NCI-H526 treated with DMSO at 0.1 percent for 48 hours (cell line): ENCODE data around the gene CFAP161.
"Not testable (repeated sequence)": the region's sequence is repeated elsewhere in the genome, so short reads cannot be mapped to it uniquely, and the experiment has no call there.

Experiments
- DNase-seq: peaks from one replicate; lab custom pipeline; 2025; lab: John Stamatoyannopoulos, UW

CFAP161 gene

GRCh38 chr15:81107889-81108288, 26.2 kb upstream of the CFAP161 start:
- no peak for DNase-seq

GRCh38 chr15:81108427-81108826, 25.6 kb upstream of the CFAP161 start:
- no peak for DNase-seq

GRCh38 chr15:81111018-81111417, 23.1 kb upstream of the CFAP161 start:
- DNase-seq, result no peak

- no peak for DNase-seq
Observed at GRCh38 chr15:81111510-81112470, 22.3 kb upstream of the CFAP161 start.

GRCh38 chr15:81113204-81113657, 20.8 kb upstream of the CFAP161 start:
- no peak for DNase-seq

GRCh38 chr15:81113861-81114291, 20.2 kb upstream of the CFAP161 start:
- DNase-seq, result no peak

- DNase-seq, result no peak
Observed at GRCh38 chr15:81115054-81115939, 18.8 kb upstream of the CFAP161 start.

- no peak for DNase-seq
Observed at GRCh38 chr15:81117136-81117535, 16.9 kb upstream of the CFAP161 start.

GRCh38 chr15:81117581-81117980, 16.5 kb upstream of the CFAP161 start:
- DNase-seq, result no peak

GRCh38 chr15:81118361-81118760, 15.7 kb upstream of the CFAP161 start:
- DNase-seq, result no peak

- no peak for DNase-seq
Observed at GRCh38 chr15:81120069-81120468, 14.0 kb upstream of the CFAP161 start.

GRCh38 chr15:81126892-81127291, 7.2 kb upstream of the CFAP161 start:
- peak; percentile 62 for DNase-seq

- not testable (repeated sequence) for DNase-seq
Observed at GRCh38 chr15:81141478-81141877, 7.4 kb downstream of the CFAP161 start.

GRCh38 chr15:81146006-81146405, 11.9 kb downstream of the CFAP161 start:
- no peak for DNase-seq

GRCh38 chr15:81146466-81146865, 12.4 kb downstream of the CFAP161 start:
- no peak for DNase-seq

- no peak for DNase-seq
Observed at GRCh38 chr15:81151389-81151788, 17.3 kb downstream of the CFAP161 start.

- no peak for DNase-seq
Observed at GRCh38 chr15:81152339-81152738, 18.3 kb downstream of the CFAP161 start.

GRCh38 chr15:81152799-81153198, 18.7 kb downstream of the CFAP161 start:
- no peak for DNase-seq

- peak; percentile 38 for DNase-seq
Observed at GRCh38 chr15:81155375-81156218, 21.5 kb downstream of the CFAP161 start.

- DNase-seq, result no peak
Observed at GRCh38 chr15:81156324-81156723, 22.3 kb downstream of the CFAP161 start.

- DNase-seq, result no peak
Observed at GRCh38 chr15:81157195-81157938, 23.3 kb downstream of the CFAP161 start.
